Measurements from ENCODE around the gene FHL5.
A peak's percentile ranks its signal among the peaks of the same experiment; 100 is the strongest.
"Not testable (repeated sequence)": the region's sequence is repeated elsewhere in the genome, so short reads cannot be mapped to it uniquely, and the experiment has no call there.

Gene FHL5

GRCh38 chr6:96611342-96611991, 48.5 kb downstream of the FHL5 start:
- no peak for DNase-seq (ENCODE audit: low spot score)

- no peak for DNase-seq (ENCODE audit: low spot score)
Measured at GRCh38 chr6:96613291-96613999, 50.5 kb downstream of the FHL5 start.

- DNase-seq (ENCODE audit: low spot score): no peak
Measured at GRCh38 chr6:96620851-96621250, 57.9 kb downstream of the FHL5 start.

GRCh38 chr6:96621983-96622382, 59.1 kb downstream of the FHL5 start:
- no peak for DNase-seq (ENCODE audit: low spot score)

- DNase-seq (ENCODE audit: low spot score): no peak
Measured at GRCh38 chr6:96624957-96625356, 62.0 kb downstream of the FHL5 start.

- peak; percentile 43 for DNase-seq (ENCODE audit: low spot score)
Measured at GRCh38 chr6:96626759-96627364, 63.9 kb downstream of the FHL5 start.

GRCh38 chr6:96631248-96631647, 68.3 kb downstream of the FHL5 start:
- DNase-seq (ENCODE audit: low spot score): no peak

- not testable (repeated sequence) for DNase-seq (ENCODE audit: low spot score)
Measured at GRCh38 chr6:96637979-96638378, 75.1 kb downstream of the FHL5 start.

- no peak for DNase-seq (ENCODE audit: low spot score)
Measured at GRCh38 chr6:96645106-96645505, 82.2 kb downstream of the FHL5 start.

- no peak for DNase-seq (ENCODE audit: low spot score)
Measured at GRCh38 chr6:96649926-96650325, 87.0 kb downstream of the FHL5 start.

- DNase-seq (ENCODE audit: low spot score): no peak
Measured at GRCh38 chr6:96651816-96652215, 88.9 kb downstream of the FHL5 start.

- DNase-seq (ENCODE audit: low spot score): no peak
Measured at GRCh38 chr6:96652552-96652951, 89.6 kb downstream of the FHL5 start.

- DNase-seq (ENCODE audit: low spot score): no peak
Measured at GRCh38 chr6:96653181-96653580, 90.3 kb downstream of the FHL5 start.

GRCh38 chr6:96656567-96656966, 93.6 kb downstream of the FHL5 start:
- no peak for DNase-seq (ENCODE audit: low spot score)

GRCh38 chr6:96657344-96657743, 94.4 kb downstream of the FHL5 start:
- DNase-seq (ENCODE audit: low spot score): no peak

- no peak for DNase-seq (ENCODE audit: low spot score)
Measured at GRCh38 chr6:96659084-96659845, 96.3 kb downstream of the FHL5 start.

Measured in GM03348 (cell line).